Measurements from ENCODE around the gene VIPR2.
A peak's percentile ranks its signal among the peaks of the same experiment; 100 is the strongest.

Gene VIPR2

GRCh38 chr7:159035571-159036073, 109.0 kb downstream of the VIPR2 start:
- DNase-seq: no peak
- H3K9ac ChIP-seq (ENCODE audit: low read depth, low read length): no peak overlapping the region
- ATAC-seq (ENCODE audit: insufficient read depth, low read depth): no peak
- H2AFZ ChIP-seq (ENCODE audit: low read depth, low read length): no peak overlapping the region
- H3K4me2 ChIP-seq (ENCODE audit: insufficient read depth, low read length): no peak overlapping the region
- peaks cover 90% of the 10 kb centered on the region for H3K36me3 ChIP-seq (ENCODE audit: insufficient read depth, low read length)
- no peak overlapping the region for H3K4me3 ChIP-seq (ENCODE audit: low read depth in 1 of 2, low read length in 2 of 2)
- H3K9me3 ChIP-seq (ENCODE audit: insufficient read depth, low read length, severe bottlenecking): no peaks in the 10 kb centered on the region
- H4K20me1 ChIP-seq (ENCODE audit: insufficient read depth, low read length): no peaks in the 10 kb centered on the region
- TF ChIP-seq CTCF (IDR thresholded peaks at IDR 0.05; ENCODE audit: borderline replicate concordance, extremely low read depth, low read length, poor library complexity, severe bottlenecking) (no peak), EZH2 (IDR thresholded peaks at IDR 0.05; ENCODE audit: borderline replicate concordance, low read depth, low read length, severe bottlenecking) (no peak)
- no peaks in the 10 kb centered on the region for H3K27me3 ChIP-seq (ENCODE audit: insufficient read depth, low read length, poor library complexity)
- no peaks in the 10 kb centered on the region for H3K79me2 ChIP-seq (ENCODE audit: insufficient read depth, low read length)
- H3K4me1 ChIP-seq (ENCODE audit: insufficient read depth, low read length): peaks cover 6% of the 10 kb centered on the region
- H3K27ac ChIP-seq (ENCODE audit: low read length): peak overlapping the region; percentile 55; the same call in 1 of the 2 replicates

- Histone ChIP-seq H3K4me1 (ENCODE audit: insufficient read depth, low read length) (peaks cover 6% of the 10 kb centered on the region), H3K36me3 (ENCODE audit: insufficient read depth, low read length) (peaks cover 87% of the 10 kb centered on the region), H2AFZ (ENCODE audit: low read depth, low read length) (no peak overlapping the region), H3K9me3 (ENCODE audit: insufficient read depth, low read length, severe bottlenecking) (no peaks in the 10 kb centered on the region), H3K27me3 (ENCODE audit: insufficient read depth, low read length, poor library complexity) (no peaks in the 10 kb centered on the region), H3K9ac (ENCODE audit: low read depth, low read length) (no peak overlapping the region), H3K79me2 (ENCODE audit: insufficient read depth, low read length) (no peaks in the 10 kb centered on the region), H3K4me3 (ENCODE audit: low read depth in 1 of 2, low read length in 2 of 2) (no peak overlapping the region), H4K20me1 (ENCODE audit: insufficient read depth, low read length) (no peaks in the 10 kb centered on the region), H3K27ac (ENCODE audit: low read length) (peak overlapping the region; percentile 42), H3K4me2 (ENCODE audit: insufficient read depth, low read length) (no peak overlapping the region)
- no peak for TF ChIP-seq CTCF (IDR thresholded peaks at IDR 0.05; ENCODE audit: borderline replicate concordance, extremely low read depth, low read length, poor library complexity, severe bottlenecking)
- no peak for TF ChIP-seq EZH2 (IDR thresholded peaks at IDR 0.05; ENCODE audit: borderline replicate concordance, low read depth, low read length, severe bottlenecking)
- DNase-seq: no peak
- no peak for ATAC-seq (ENCODE audit: insufficient read depth, low read depth)
Observed at GRCh38 chr7:159034988-159035387, 109.7 kb downstream of the VIPR2 start.

DNA sequence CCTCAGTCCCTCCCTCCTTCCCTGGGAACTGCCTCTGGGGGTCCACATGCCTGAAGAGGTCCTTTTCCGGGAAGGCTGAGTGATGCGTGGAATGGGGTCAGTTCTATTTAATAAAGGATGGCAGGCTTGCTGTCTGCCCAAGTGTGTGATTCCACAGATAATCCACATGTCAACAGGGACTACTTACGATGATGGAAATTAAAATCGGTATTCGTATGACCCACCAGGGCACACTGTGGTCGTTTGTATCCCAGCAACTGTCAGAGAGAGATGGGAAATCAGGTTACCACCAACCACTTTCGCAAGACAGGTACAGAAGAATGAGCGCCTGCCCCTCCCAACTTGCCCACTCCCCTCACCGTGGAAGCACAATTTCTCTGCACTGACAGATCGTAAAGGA, 110.3 kb downstream of the VIPR2 start:
- H3K4me3 ChIP-seq (ENCODE audit: low read depth in 1 of 2, low read length in 2 of 2): no peak overlapping the region
- no peak for ATAC-seq (ENCODE audit: insufficient read depth, low read depth)
- no peaks in the 10 kb centered on the region for H3K27me3 ChIP-seq (ENCODE audit: insufficient read depth, low read length, poor library complexity)
- no peaks in the 10 kb centered on the region for H3K79me2 ChIP-seq (ENCODE audit: insufficient read depth, low read length)
- no peaks in the 10 kb centered on the region for H4K20me1 ChIP-seq (ENCODE audit: insufficient read depth, low read length)
- peaks cover 85% of the 10 kb centered on the region for H3K36me3 ChIP-seq (ENCODE audit: insufficient read depth, low read length)
- no peak for TF ChIP-seq CTCF (IDR thresholded peaks at IDR 0.05; ENCODE audit: borderline replicate concordance, extremely low read depth, low read length, poor library complexity, severe bottlenecking)
- TF ChIP-seq EZH2 (IDR thresholded peaks at IDR 0.05; ENCODE audit: borderline replicate concordance, low read depth, low read length, severe bottlenecking): no peak
- no peaks in the 10 kb centered on the region for H3K9me3 ChIP-seq (ENCODE audit: insufficient read depth, low read length, severe bottlenecking)
- H3K4me2 ChIP-seq (ENCODE audit: insufficient read depth, low read length): no peak overlapping the region
- H3K27ac ChIP-seq (ENCODE audit: low read length): peak overlapping the region; percentile 42
- no peak for DNase-seq
- H3K9ac ChIP-seq (ENCODE audit: low read depth, low read length): no peak overlapping the region
- H2AFZ ChIP-seq (ENCODE audit: low read depth, low read length): no peak overlapping the region
- H3K4me1 ChIP-seq (ENCODE audit: insufficient read depth, low read length): peaks cover 3% of the 10 kb centered on the region
